HK-2 (cell line): ENCODE measurements around the gene STIM2.
A peak's percentile ranks its signal among the peaks of the same experiment; 100 is the strongest.

Experiments used
- DNase-seq: peaks from one replicate; pipeline ENCODE4 v3.0.0-alpha.2; 2018; ENCODE audit not compliant: unreplicated experiment

STIM2 gene

DNA sequence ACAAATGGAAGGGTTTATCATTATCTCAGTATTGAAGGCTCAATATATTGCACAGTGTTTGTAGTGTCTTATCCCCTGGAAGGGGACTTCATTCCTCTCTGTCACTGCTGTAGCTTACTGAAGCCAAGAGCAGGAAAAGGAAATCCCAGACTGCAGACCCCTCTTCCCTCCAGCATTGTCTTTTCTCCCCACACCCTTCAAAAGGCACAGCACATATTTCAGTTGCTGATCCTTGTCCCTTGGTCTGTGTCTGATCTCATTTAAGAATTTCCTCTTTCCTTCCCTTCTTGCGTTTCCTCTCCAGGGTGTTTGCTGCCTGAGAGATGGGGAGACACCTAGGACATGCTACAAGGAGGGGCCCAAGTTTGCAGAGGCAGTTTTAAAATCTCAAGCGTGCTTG lies 40.1 kb downstream of the STIM2 start:
- DNase-seq, result no peak

DNA sequence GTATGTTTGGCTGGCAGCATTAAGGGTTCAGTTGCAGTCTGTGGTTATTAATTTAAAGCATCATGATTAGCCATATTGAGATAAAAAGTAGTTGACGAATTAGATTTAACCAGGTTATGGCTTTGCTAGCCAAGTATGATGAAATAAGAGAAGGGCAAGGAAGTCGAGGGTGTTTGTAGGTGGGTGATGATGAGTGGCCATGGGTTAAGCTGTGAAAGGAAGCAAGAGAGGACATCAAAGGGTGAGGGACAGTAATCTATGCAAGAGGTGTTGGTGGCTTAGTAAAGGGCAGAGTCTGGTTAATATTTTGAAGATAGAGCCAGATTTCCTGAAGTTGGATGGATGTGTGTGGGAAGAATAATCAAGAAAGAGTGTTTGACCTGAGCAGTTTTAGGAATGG lies 44.5 kb downstream of the STIM2 start:
- DNase-seq, result no peak

DNA sequence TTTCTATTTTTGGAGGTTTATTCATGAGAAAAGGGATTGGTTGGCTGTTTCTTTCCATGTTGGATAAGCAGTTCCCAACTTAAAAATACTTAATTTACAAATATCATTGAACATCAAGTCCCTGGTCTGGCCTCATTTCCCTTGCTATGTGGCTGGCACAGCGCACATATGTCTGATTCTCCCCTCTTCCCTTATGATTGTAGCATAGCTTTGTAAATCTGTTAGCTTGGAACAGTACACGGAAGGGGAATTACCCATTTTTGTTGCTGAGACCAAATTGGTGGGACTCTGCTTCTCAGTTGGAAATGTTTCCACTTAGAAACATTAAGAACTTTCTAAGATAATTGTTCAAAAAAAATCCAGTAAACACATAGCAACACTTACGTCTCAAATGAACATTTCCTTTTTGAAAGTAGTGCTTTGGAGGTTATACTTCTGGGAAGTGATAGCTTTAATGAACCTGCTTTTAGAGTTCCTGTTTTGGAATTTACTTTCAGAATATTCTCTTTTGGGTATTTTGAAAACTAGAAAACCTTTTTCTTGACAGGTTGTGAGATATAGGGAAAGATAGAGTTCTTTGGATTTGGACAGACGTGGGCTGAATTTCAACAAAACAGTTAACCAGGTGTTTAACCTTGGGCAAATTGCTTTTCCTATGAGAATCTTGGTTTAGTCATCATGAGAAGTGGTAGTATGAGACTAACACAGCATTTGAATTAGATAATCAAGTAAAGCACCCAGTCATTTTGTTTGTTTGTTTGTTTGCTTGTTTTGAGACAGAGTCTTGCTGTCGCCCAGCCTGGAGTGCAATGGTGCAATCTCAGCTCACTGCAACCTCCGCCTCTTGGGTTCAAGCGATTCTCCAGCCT lies 47.3 kb downstream of the STIM2 start:
- DNase-seq, result no peak

DNA sequence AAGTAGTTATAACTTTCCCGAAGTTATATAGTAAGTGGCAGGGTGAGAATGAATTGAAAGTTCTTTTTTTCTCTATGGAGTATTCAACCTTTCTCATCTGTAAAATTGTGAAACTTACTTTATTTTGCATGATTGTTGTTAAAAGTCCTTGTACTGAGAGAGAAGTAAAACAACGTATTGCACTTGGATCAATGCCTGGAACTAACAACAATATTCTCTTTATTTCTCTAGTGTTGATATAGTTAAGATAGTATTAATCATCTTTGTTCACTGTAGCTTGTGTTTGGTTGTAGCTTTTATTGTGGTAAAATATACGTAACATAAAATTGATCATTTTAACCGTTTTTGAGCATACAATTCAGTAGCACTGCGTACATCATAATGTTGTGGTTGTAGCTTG lies 48.7 kb downstream of the STIM2 start:
- no peak for DNase-seq

DNA sequence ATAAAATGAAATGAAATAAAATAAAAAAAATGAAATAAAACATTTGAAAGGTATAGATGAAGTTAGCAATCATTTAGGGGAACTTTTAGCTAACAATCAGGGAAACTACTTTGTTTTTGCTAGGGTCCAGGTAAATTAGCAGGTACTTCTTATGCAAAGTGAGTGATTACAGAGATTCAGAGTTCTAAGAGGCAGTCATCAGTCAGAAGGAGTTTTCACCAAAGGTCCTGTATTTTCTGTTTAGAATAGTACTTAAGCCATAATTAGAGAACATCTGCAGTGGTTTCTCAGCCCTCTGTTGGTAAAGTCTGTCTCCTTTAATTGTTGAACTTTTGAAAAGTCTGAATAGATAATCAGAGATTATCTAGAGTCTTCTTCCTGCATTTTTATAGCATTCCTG lies 50.6 kb downstream of the STIM2 start:
- no peak for DNase-seq

DNA sequence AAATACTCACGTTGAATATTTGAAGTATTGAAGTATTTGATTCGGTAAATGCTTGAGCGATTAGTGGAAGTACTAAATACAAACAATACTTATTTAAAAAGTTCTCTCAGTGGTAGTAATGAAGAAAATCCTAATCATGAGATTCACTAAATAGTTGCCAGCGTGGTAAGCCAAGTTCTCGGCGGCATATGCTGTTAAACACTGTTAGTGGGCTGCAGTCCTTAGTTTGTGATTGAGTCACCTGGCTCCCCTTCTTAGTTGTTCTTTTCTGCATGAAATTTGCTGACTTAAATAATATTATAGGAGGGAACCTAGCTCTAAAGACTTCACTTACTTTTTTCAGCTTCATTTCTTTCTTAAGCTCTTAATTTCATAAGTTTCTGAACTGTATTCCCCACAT lies 51.4 kb downstream of the STIM2 start:
- no peak for DNase-seq

DNA sequence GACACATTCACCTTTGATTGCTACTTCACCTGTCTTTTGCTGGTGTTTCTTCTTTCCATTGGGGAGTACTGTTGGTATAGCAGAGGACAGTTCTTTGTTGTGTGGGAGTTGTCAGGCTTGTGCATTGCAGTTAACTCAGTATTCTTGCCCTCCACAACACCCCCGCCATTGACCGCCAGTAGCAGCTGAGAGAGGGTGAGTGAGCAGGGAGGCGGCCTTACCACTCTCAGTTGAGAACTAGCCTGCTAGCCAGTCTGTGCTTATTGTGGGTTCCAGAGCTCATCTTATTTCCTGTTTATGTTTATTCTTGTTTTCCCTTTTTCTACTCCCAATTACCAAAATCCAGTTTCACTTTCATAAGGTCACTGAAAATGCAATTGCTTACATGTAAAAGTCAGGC lies 52.2 kb downstream of the STIM2 start:
- no peak for DNase-seq

DNA sequence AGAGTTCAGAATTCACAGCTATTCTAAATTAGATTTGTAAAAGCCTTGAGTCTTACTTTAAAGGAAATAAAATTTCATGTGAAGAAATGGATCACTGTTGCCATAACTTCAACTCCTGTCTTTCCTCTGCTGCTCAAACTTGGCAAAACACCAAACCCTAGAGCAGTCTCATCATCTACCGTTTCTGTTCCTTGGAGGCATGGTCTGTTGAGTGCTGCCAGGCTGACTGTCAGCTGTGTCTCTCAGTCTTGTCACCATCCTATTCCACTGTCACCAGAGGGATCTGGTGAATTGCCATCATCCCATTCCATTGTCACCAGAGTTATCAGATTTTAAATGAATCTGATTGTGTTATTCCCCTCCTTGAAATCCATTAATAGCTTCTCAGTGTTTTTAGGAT lies 55.6 kb downstream of the STIM2 start:
- no peak for DNase-seq

DNA sequence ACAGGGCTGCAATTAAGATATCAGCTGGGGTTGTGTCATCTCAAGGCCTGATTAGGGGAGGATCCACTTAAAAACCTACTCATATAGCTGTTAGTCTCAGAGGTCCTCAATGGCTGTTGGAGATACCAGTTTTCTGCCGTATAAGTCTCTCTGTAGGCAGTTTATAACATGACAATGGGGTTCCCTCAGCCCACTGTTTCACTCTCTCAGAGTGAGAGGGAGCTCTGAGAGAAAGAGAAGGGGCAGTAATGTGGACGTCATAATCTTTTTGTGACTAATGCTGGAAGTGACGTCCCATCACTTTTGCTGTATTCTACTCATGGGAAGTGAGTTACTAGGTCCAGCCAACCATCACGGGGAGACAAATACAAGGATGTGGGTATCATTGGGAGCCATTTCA lies 70.3 kb downstream of the STIM2 start:
- no peak for DNase-seq

DNA sequence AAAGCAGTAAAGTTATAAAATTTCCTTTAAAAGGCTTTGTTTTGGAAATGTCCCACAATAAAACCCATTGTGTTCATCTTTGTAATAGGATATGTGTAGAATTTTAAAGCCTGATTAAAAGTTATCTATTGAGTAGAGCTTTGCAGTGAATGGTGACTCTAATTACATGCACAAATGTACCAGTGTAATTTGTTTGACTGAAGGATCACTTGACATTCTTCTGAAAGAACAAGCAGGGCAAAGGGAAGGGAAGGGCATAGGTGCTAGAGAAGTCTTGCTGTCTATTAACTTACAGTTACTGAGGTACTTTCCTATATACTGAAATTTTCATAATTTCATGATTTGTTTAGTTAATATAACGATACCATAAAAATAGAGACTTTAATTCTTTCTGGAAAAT lies 70.8 kb downstream of the STIM2 start:
- no peak for DNase-seq

DNA sequence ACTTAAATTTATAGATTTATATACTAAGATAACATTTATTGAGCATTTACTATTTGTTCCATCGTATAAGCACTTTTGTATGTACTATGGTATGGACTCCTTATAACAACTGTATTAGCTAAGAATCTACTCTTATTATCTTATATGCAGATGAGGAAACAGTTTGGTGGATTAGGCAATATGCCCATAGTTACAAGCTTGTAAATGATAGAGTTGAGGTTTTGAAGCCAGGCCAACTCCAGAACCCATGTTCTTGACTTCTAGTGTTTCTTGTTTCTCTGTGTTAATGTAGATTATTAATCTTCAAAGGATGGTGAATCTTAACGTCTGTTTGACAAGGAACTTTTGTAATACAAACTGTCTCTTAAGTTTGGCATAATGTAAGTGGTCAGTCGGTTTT lies 71.3 kb downstream of the STIM2 start:
- no peak for DNase-seq

DNA sequence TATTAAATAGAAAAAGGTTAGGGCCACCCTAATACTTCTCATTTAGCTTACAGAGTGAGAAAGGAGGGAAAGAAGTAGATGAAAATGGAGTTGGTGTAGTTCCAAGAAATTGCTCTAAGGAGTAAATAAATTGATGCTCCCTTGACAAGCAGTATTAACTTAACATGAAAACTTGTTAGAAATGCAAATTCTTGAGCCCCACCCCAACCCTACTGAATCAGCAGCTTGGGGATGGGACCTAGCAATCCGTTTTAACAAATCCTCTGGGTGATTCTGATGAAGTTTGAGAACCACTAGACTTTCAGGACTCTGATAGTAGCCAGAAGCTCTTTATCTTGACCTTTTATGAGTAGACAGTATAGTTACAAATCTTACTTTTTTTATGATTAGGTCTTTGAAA lies 74.8 kb downstream of the STIM2 start:
- DNase-seq, result no peak

DNA sequence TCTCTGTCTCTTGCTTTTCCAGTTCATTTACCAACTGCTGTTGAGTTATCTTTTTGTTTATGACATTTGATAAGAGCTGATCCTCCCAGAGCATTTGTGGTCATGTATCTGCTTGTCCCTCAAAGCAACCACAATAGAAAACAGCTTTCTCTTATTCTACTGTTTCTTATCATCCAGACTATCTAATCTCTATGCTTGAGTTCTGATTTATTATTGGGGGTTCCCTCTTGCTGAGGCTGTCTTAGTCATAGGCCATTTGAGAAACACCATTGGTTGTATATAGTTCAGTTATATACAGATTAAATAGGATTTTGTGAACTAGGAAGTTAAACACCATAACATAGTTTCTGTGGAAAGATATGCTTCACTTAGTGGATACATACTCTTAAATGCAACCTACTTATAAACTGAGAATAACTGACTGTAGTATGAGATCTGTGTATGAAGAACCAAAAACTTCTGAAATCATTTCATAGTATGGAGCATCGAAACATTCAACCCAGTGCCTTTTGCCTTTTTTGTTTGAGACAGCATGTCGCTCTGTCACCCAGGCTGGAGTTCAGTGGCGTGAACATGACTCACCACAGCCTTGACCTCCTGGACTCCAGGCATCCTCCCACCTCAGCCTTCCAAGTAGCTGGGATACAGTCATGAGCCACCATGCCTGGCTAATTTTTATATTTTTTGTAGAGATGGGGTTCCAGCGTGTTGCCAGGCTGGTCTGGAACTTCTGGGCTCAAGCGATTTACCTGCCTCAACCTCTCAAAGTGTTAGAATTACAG lies 75.8 kb downstream of the STIM2 start:
- DNase-seq, result peak; percentile 36

DNA sequence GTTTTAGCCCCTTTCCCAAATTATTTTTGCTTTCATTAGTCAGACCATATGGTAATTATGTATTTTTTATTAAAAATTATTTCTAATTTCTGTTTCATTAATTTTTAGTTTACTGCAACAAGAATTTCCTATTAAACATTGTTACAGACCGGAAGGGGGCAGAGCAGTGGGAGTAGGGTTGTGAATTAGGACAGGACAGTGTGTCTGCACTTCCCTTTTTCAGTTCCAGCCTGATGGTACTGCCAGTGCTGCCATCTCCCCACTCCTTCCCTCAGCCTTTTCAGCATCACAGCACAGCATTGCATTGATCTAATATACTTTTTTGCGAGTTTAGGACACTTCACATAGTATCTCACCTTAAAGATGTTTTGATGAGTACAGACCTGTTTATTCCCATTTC lies 76.5 kb downstream of the STIM2 start:
- no peak for DNase-seq

DNA sequence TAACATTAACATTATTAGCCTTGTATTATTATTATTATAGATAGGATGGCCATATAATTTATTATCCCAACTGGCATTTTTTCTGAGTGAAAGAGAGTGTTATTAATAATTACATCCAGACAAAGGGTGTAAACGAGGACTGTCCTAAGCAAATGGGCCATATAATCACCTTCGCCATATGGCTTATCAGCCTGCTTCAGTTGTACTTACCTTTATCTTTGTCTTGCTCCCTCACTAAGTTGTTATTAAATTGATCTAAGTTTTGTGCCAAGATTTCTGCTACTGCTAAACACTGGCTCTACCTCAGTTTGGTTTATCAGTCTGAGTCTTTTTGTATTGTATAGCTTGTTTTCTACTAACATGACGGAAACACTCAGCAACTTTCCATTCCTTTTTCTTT lies 76.9 kb downstream of the STIM2 start:
- DNase-seq, result no peak

DNA sequence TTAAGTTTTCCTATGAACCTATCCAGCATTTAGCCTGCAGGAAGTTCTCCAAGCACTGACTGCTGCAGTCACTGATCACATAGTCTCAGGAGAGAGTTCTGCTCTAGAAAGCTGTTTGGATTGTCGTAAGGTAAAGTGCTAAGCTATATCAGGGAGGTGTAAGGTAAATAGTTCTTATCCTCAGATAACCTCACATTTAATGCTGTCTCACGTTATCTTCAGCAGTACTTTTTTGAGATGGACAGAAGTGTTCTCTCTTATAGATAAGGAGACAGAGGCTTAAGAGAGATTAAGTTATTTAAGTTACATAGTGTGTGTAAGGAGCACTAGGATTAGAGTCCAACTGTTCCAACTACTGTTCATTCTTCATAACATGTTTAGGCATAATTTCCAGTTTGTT lies 77.9 kb downstream of the STIM2 start:
- DNase-seq, result no peak

DNA sequence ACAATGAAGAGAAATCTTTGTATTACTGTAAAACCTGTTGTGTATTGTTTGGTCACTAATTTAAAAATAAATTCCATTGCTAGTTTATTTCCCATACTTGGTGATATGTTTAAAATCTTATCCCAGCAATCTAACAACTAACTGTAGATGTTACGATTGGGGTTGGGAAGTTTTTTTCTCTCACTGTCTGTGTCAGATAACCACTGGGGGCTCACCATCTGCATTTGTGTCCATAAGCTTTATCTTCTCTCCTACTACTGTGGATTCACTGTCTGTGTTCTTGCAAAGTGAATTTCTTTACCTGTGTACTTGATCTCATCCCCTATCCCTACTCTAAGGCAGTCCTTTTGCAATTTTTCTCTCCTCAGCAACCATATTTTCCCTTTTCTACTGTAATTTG lies 81.3 kb downstream of the STIM2 start:
- DNase-seq, result no peak

DNA sequence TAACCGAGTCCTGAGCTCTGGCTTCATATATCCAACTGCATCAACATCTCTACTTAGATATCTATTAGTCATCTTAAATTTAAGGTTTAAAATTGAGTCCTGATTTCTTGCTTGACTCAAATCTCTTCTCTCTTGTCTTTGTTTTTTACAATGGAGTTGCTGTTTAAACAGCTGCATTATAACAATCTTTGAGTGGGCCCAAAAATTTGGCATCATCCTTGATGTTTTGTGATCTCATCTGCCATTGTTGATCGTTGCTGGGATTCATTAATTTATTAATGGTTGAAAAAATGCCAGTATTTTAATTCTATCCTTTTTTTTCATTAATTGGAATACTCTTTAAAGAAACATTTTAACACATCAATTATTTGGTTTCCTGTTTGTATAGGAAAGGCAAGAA lies 82.2 kb downstream of the STIM2 start:
- DNase-seq, result no peak

DNA sequence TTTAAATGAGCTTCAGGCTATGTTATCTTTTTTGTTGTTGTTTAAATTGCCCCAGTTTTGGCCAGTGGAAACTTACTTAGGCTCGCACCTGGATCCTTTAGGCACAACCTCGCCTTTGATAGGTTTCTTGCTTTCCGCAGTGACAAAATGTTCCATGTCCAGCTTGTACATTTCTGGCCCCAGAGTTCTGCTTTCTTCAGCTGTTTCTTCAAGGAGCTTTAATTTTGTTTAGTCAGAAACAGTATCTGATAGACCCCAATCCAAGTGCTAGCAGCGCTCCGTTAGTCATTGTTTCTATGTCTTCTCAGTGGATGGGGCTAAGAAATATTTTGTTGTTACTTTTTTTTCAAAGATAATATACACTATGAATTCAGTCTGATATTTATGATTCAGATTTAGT lies 82.8 kb downstream of the STIM2 start:
- DNase-seq, result no peak

DNA sequence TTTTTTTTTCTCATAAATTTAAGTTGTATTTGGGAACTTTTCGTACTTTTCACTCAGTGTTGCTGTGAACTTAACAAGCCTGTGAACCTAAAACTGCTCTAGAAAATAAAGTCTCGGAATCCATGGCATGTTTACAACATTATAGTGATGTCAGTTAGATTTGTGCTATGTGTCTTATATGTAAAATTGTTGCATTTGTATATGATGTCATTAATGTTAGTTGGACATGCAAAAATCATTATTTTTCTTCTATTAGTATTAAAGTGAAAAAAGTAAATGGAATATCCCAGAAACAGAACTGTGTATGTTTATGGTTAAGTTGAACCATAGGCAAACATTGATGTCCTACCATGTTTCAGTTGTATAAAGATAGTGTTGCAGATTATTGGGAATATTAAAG lies 85.2 kb downstream of the STIM2 start:
- no peak for DNase-seq

DNA sequence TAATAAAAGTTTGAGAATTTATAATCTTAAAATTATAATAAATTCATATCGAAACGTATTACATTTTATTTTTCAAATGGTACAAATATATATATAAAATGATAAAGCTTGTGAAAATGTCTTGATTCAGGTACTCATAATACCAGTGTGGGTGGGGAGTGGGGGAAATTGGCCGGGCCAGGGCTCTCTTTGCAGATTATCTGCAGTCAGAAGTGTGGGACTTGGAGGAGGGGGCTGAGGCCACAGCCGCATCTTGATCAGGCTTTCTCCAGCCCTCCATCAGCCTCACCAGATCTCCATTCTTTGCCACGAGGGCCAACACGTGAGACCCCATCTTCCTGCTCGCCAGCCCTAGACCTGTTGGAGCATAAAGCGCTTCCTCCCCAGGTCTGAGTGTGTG lies 86.7 kb downstream of the STIM2 start:
- DNase-seq, result no peak

DNA sequence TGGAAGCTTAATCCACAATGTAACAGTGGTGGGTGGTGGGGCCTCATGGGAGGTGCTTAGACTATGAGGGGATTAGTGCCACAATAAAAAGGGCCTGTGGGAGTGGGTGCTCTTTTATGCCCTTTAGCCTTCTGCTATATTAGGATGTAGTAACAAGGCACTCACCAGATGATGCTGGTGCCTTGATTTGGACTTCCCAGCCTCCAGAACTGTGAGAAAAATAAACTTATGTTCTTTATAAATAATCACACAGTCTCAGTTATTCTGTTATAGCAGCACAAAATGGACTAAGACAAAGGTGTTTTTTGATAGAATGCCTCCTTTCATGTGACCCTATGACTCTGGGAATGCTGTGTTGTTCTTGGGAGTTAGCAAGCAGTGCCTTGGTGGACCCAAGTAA lies 89.8 kb downstream of the STIM2 start:
- no peak for DNase-seq

DNA sequence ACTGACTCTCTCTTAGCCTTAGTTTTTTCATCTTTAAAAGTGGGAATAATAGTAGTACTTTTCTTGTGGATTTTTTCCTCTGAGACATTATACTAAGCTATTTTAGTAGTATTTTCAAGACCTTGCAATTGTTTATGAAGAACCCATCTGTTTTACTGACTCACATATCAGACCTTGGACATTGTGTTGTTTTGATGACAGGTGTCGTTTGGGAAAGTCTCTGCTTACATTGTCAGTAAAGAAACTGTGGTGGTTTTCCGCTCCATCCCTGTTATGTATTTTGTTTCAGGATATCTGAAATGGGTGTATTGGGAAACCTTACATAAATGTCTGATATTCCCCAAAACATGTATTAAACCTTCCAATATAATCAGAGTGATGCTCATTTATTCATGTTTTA lies 92.2 kb downstream of the STIM2 start:
- DNase-seq, result no peak
